HCT116 (cell line): ENCODE results near the gene LYPD6. TPM values are rescaled to one million over a fixed set of nuclear protein-coding genes. Genes with fewer than 3 reads are reported as not detected.

ENCODE experiments used
- ATAC-seq: fragments of 200-7000 bp; cut with Tn5 transposase; 2 replicates; pipeline ENCODE4 v1.9.1; 2020; ENCODE audit warnings: mild to moderate bottlenecking, moderate library complexity
- BruUV-seq: library from RNA; stranded (reverse); fragments of 400-500 nt; replicated peaks from 2 replicates; lab custom pipeline; 2021; lab: Mats Ljungman, UMichigan
- CTCF ChIA-PET: fragments of 300-600 bp; sonication (Branson Sonifier 250); formaldehyde crosslinking; loops from one replicate; lab custom pipeline; 2021; ENCODE audit warnings: antibody characterized with exemption; lab: Charles Lee
- POLR2A ChIA-PET: fragments of 300-600, 350-600 bp; sonication (Branson Sonifier 250); formaldehyde crosslinking; loops from one replicate; lab custom pipeline; 2021; ENCODE audit warnings: antibody characterized with exemption; lab: Charles Lee
- RAD21 ChIA-PET, 2 experiments: fragments of 300-600 bp; sonication (Branson Sonifier 250); formaldehyde crosslinking; loops; one replicate each; lab custom pipeline; 2023; ENCODE audit warnings: low total read pairs in 2 of 2; ENCODE audit not compliant: uncharacterized antibody in 2 of 2, unreplicated experiment in 2 of 2, low non-redundant PET in 1 of 2; lab: Charles Lee
- DNase-seq: peaks from one replicate; pipeline ENCODE4 v3.0.0-alpha.2; 2010; ENCODE audit warnings: low read depth, low spot score
- H2AFZ ChIP-seq: fragments of 200-600 bp; shearing (Covaris generic), sonication (generic); 2 replicates; pipeline ENCODE4 v1.6.1; 2017; ENCODE audit warnings: low read depth, mixed run types, mixed read lengths, antibody characterized with exemption, low read length; ENCODE audit not compliant: poor library complexity, severe bottlenecking
- H3K27ac ChIP-seq: 2 replicates; pipeline ENCODE4 v1.5.1; 2012; ENCODE audit warnings: low read depth, low read length
- H3K27me3 ChIP-seq: fragments of 200-600 bp; sonication (generic); 2 replicates; pipeline ENCODE4 v1.6.1; 2016; ENCODE audit warnings: mixed run types, low read length, mixed read lengths; ENCODE audit not compliant: insufficient read depth
- H3K36me3 ChIP-seq, 2 experiments: fragments of 200-500 bp in 1 of 2; fragments of 200-600 bp in 1 of 2; sonication (Bioruptor generic) in 1 of 2; sonication (generic) in 1 of 2; 2 replicates each; pipeline versions ENCODE4 v1.5.1 to v1.6.1; 2014 to 2016; ENCODE audit warnings: low read length in 2 of 2, inconsistent platforms in 1 of 2, mixed read lengths in 1 of 2, mixed run types in 1 of 2; ENCODE audit not compliant: insufficient read depth in 2 of 2, control insufficient read depth in 1 of 2
- H3K4me1 ChIP-seq, 2 experiments: fragments of 200-600 bp in 1 of 2; sonication (generic) in 1 of 2; 2 replicates each; pipeline versions ENCODE4 v1.5.1 to v1.6.1; 2012 to 2017; ENCODE audit warnings: low read length in 2 of 2, inconsistent platforms in 1 of 2, mild to moderate bottlenecking in 1 of 2, mixed read lengths in 1 of 2, mixed run types in 1 of 2, moderate library complexity in 1 of 2; ENCODE audit not compliant: insufficient read depth in 2 of 2, control insufficient read depth in 1 of 2
- H3K4me2 ChIP-seq: fragments of 200-600 bp; sonication (generic); 2 replicates; pipeline ENCODE4 v1.6.1; 2017; ENCODE audit warnings: mixed run types, low read length, mixed read lengths
- H3K4me3 ChIP-seq, 2 experiments: fragments of 200-600 bp in 1 of 2; sonication (generic) in 1 of 2; replicated peaks in 1 of 2; 2 replicates each; pipeline ENCODE4 v1.5.1; 2011 to 2016; ENCODE audit warnings: low read length in 2 of 2, control low read depth in 1 of 2, low read depth in 1 of 2, mild to moderate bottlenecking in 1 of 2, mixed read lengths in 1 of 2, mixed run types in 1 of 2
- H3K79me2 ChIP-seq: fragments of 200-600 bp; sonication (generic); 2 replicates; pipeline ENCODE4 v1.6.1; 2017; ENCODE audit warnings: mild to moderate bottlenecking, mixed run types, low read length, moderate library complexity, mixed read lengths; ENCODE audit not compliant: insufficient read depth
- H3K9ac ChIP-seq: fragments of 200-600 bp; sonication (generic); 2 replicates; pipeline ENCODE4 v1.6.1; 2016; ENCODE audit warnings: low read length, mixed read lengths
- H3K9me2 ChIP-seq: fragments of 200-600 bp; sonication (generic), shearing (Covaris generic); 2 replicates; pipeline ENCODE4 v1.6.1; 2017; ENCODE audit warnings: mixed run types, mild to moderate bottlenecking, moderate library complexity; ENCODE audit not compliant: insufficient read depth
- H3K9me3 ChIP-seq, 2 experiments: fragments of 200-500 bp in 1 of 2; fragments of 200-600 bp in 1 of 2; sonication (Bioruptor generic) in 1 of 2; sonication (generic) in 1 of 2; 2 replicates each; pipeline ENCODE4 v1.6.1; 2014 to 2017; ENCODE audit warnings: low read length in 2 of 2, mixed read lengths in 2 of 2, inconsistent platforms in 1 of 2, low read depth in 1 of 2, mild to moderate bottlenecking in 1 of 2, mixed run types in 1 of 2, moderate library complexity in 1 of 2; ENCODE audit not compliant: control insufficient read depth in 1 of 2, insufficient read depth in 1 of 2
- H4K20me1 ChIP-seq: fragments of 200-600 bp; sonication (generic), shearing (Covaris generic); 2 replicates; pipeline ENCODE4 v1.6.1; 2017; ENCODE audit warnings: mixed run types, mild to moderate bottlenecking, moderate library complexity; ENCODE audit not compliant: insufficient read depth
- ATF3 ChIP-seq: IDR thresholded peaks from 2 replicates; pipeline ENCODE4 v1.6.1; 2012
- EGR1 ChIP-seq: IDR thresholded peaks from 2 replicates; pipeline ENCODE4 v1.6.1; 2012; ENCODE audit warnings: low read depth
- ELF1 ChIP-seq: IDR thresholded peaks from 2 replicates; pipeline ENCODE4 v1.6.1; 2012; ENCODE audit warnings: low read depth, borderline replicate concordance
- EZH2phosphoT487 ChIP-seq: fragments of 200-600 bp; IDR thresholded peaks from 2 replicates; pipeline ENCODE4 v1.6.1; 2018; ENCODE audit warnings: antibody characterized with exemption, borderline replicate concordance
- FOSL1 ChIP-seq: IDR thresholded peaks from 2 replicates; pipeline ENCODE4 v1.6.1; 2012; ENCODE audit warnings: low read depth
- JUND ChIP-seq: IDR thresholded peaks from 2 replicates; pipeline ENCODE4 v1.6.1; 2012
- MAX ChIP-seq: IDR thresholded peaks from 2 replicates; pipeline ENCODE4 v1.6.1; 2012
- POLR2AphosphoS5 ChIP-seq: IDR thresholded peaks from 2 replicates; pipeline ENCODE4 v1.6.1; 2011; ENCODE audit warnings: mild to moderate bottlenecking, low read depth, low read length, moderate library complexity
- RAD21 ChIP-seq: IDR thresholded peaks from 2 replicates; pipeline ENCODE4 v1.6.1; 2012; ENCODE audit warnings: low read depth, mild to moderate bottlenecking
- SIN3A ChIP-seq: IDR thresholded peaks from 2 replicates; pipeline ENCODE4 v1.6.1; 2012; ENCODE audit warnings: low read depth
- SP1 ChIP-seq: IDR thresholded peaks from 2 replicates; pipeline ENCODE4 v1.6.1; 2012; ENCODE audit warnings: low read depth
- SRF ChIP-seq: IDR thresholded peaks from 2 replicates; pipeline ENCODE4 v1.6.1; 2012; ENCODE audit warnings: low read depth
- TCF7L2 ChIP-seq: IDR thresholded peaks from 2 replicates; pipeline ENCODE4 v1.7.0; 2011; ENCODE audit warnings: borderline replicate concordance, inconsistent platforms; ENCODE audit not compliant: insufficient read depth, insufficient read length; ENCODE audit errors: extremely low read depth
- YY1 ChIP-seq: IDR thresholded peaks from 2 replicates; pipeline ENCODE4 v1.6.1; 2011; ENCODE audit warnings: low read length, low read depth, moderate library complexity, mild to moderate bottlenecking; ENCODE audit not compliant: insufficient replicate concordance; ENCODE audit errors: extremely low read depth
- ZBTB33 ChIP-seq: IDR thresholded peaks from 2 replicates; pipeline ENCODE4 v1.6.1; 2011; ENCODE audit warnings: mild to moderate bottlenecking, low read length, moderate library complexity; ENCODE audit not compliant: insufficient replicate concordance; ENCODE audit errors: extremely low read depth
- ZFX ChIP-seq: fragments of 450-650 bp; IDR thresholded peaks from 2 replicates; pipeline ENCODE4 v1.6.1; 2017
- ZNF274 ChIP-seq: fragments of 200-500 bp; sonication (Bioruptor generic); IDR thresholded peaks from 2 replicates; pipeline ENCODE4 v1.6.1; 2014; ENCODE audit warnings: mild to moderate bottlenecking, low read depth, low read length, inconsistent platforms
- intact Hi-C: fragments of 100-400 bp; cut with micrococcal nuclease; formaldehyde crosslinking; loops from 2 replicates; pipeline ENCODE4 v1.10.0; 2022
- total RNA-seq: library from RNA; stranded (reverse); gene quantifications from one replicate; pipeline ENCODE4 v1.2.1, GENCODE V29; 2021; ENCODE audit not compliant: unreplicated experiment

LYPD6 gene
- total RNA-seq, 1 experiment from 2014 or later: 3.0 TPM

GRCh38 chr2:149413487-149413886 lies 83.1 kb downstream of the LYPD6 start:
- Histone ChIP-seq H3K4me1 (no peaks in the 10 kb centered on the region), H3K27me3 (no peaks in the 10 kb centered on the region), H3K9me2 (no peaks in the 10 kb centered on the region), H3K36me3 (no peaks in the 10 kb centered on the region), H3K9ac (no peak overlapping the region), H3K4me2 (no peak overlapping the region), H4K20me1 (no peaks in the 10 kb centered on the region), H3K27ac (no peak overlapping the region), H2AFZ (no peak overlapping the region), H3K9me3 (no peaks in the 10 kb centered on the region), H3K79me2 (no peaks in the 10 kb centered on the region), H3K4me3 (no peak overlapping the region)
- RAD21 ChIA-PET: no interaction called here
- CTCF ChIA-PET: no interaction called here
- POLR2A ChIA-PET: no interaction called here
- intact Hi-C loops: no loop called here
- TF ChIP-seq SP1 (no peak), YY1 (no peak), SRF (no peak), ZFX (no peak), RAD21 (no peak), FOSL1 (no peak), MAX (no peak), EGR1 (no peak), SIN3A (no peak), ELF1 (no peak), JUND (no peak), TCF7L2 (no peak)
- ATAC-seq (no peak), DNase-seq (no peak)
- no TSS peak for BruUV-seq

GRCh38 chr2:149415086-149415485 lies 84.7 kb downstream of the LYPD6 start:
- Histone ChIP-seq H3K27me3 (no peaks in the 10 kb centered on the region), H3K36me3 (no peaks in the 10 kb centered on the region), H3K4me3 (no peak overlapping the region), H3K9me3 (no peaks in the 10 kb centered on the region), H3K9me2 (no peaks in the 10 kb centered on the region), H3K27ac (no peak overlapping the region), H2AFZ (no peak overlapping the region), H4K20me1 (no peaks in the 10 kb centered on the region), H3K4me1 (no peaks in the 10 kb centered on the region), H3K79me2 (no peaks in the 10 kb centered on the region), H3K4me2 (no peak overlapping the region), H3K9ac (no peak overlapping the region)
- ATAC-seq (no peak), DNase-seq (no peak)
- POLR2A ChIA-PET: no interaction called here
- intact Hi-C loops: no loop called here
- CTCF ChIA-PET: no interaction called here
- RAD21 ChIA-PET: no interaction called here
- no TSS peak for BruUV-seq
- TF ChIP-seq MAX (no peak), SRF (no peak), ZNF274 (no peak), POLR2AphosphoS5 (no peak), ELF1 (no peak), ATF3 (no peak), ZBTB33 (no peak), EZH2phosphoT487 (no peak), TCF7L2 (no peak)
